Glutamatergic neuron (in vitro differentiated cells): ENCODE measurements around the gene PPP1R8. TPM values are rescaled to one million over a fixed set of nuclear protein-coding genes. Genes with fewer than 3 reads are reported as not detected.
"Not testable (repeated sequence)": the region's sequence is repeated elsewhere in the genome, so short reads cannot be mapped to it uniquely, and the experiment has no call there.

Experiments used
- DNase-seq: peaks from one replicate; pipeline ENCODE4 v3.0.0; 2022
- H3K27ac Mint-ChIP-seq: one replicate; pipeline ENCODE4 v1.8.0; 2020; ENCODE audit warnings: mild to moderate bottlenecking, mixed read lengths, inconsistent platforms; ENCODE audit not compliant: unreplicated experiment
- H3K27me3 Mint-ChIP-seq: one replicate; pipeline ENCODE4 v1.8.0; 2020; ENCODE audit warnings: mild to moderate bottlenecking, moderate library complexity, mixed read lengths, inconsistent platforms; ENCODE audit not compliant: unreplicated experiment
- H3K36me3 Mint-ChIP-seq: one replicate; pipeline ENCODE4 v1.8.0; 2020; ENCODE audit warnings: mild to moderate bottlenecking, mixed read lengths, inconsistent platforms; ENCODE audit not compliant: unreplicated experiment
- H3K4me1 Mint-ChIP-seq: one replicate; pipeline ENCODE4 v1.8.0; 2020; ENCODE audit warnings: mild to moderate bottlenecking, low read depth, mixed read lengths, inconsistent platforms; ENCODE audit not compliant: unreplicated experiment
- H3K4me3 Mint-ChIP-seq: one replicate; pipeline ENCODE4 v1.8.0; 2020; ENCODE audit warnings: mild to moderate bottlenecking, mixed read lengths, inconsistent platforms; ENCODE audit not compliant: unreplicated experiment
- H3K9me3 Mint-ChIP-seq: one replicate; pipeline ENCODE4 v1.8.0; 2020; ENCODE audit warnings: mild to moderate bottlenecking, moderate library complexity, mixed read lengths, inconsistent platforms; ENCODE audit not compliant: unreplicated experiment
- CTCF ChIP-seq: fragments of 200-600 bp; sonication (generic); IDR thresholded peaks from one replicate; pipeline ENCODE4 v1.5.0; 2021; ENCODE audit not compliant: partially characterized antibody, unreplicated experiment
- total RNA-seq: library from RNA; stranded (reverse); fragmentation: NEBNext Ultra II Directional; extraction: Animal tissue kit (Norgen Biotek cat#: 25700); gene quantifications from one replicate; pipeline ENCODE4 v1.2.1, GENCODE V29; 2021; ENCODE audit not compliant: unreplicated experiment

PPP1R8 gene
- total RNA-seq, 1 donor from 2014 or later, result 60.2 TPM

- DNase-seq, result no peak
- no peaks in the 10 kb centered on the region for H3K36me3 Mint-ChIP-seq
- H3K27me3 Mint-ChIP-seq, result peaks cover 3% of the 10 kb centered on the region
- H3K4me3 Mint-ChIP-seq, result no peak overlapping the region
- no peaks in the 10 kb centered on the region for H3K9me3 Mint-ChIP-seq
- H3K4me1 Mint-ChIP-seq, result peaks cover 4% of the 10 kb centered on the region
- H3K27ac Mint-ChIP-seq, result no peak overlapping the region
- no peak for TF ChIP-seq CTCF
Measured at GRCh38 chr1:27824411-27824810, 6.2 kb upstream of the PPP1R8 start.

- Mint-ChIP-seq H3K4me3 (peak overlapping the region; percentile 92), H3K4me1 (peaks cover 18% of the 10 kb centered on the region), H3K27ac (peak overlapping the region; percentile 92)
- not testable (repeated sequence) for H3K9me3 Mint-ChIP-seq, DNase-seq, H3K36me3 Mint-ChIP-seq, H3K27me3 Mint-ChIP-seq
Measured at GRCh38 chr1:27829339-27829960, 1.1 kb upstream of the PPP1R8 start.

GRCh38 chr1:27831568-27832410 is 1.2 kb downstream of the PPP1R8 start:
- Mint-ChIP-seq H3K36me3 (no peaks in the 10 kb centered on the region), H3K9me3 (peaks cover 4% of the 10 kb centered on the region), H3K27me3 (peaks cover 3% of the 10 kb centered on the region), H3K27ac (peak overlapping the region; percentile 92), H3K4me3 (peak overlapping the region; percentile 92), H3K4me1 (peaks cover 21% of the 10 kb centered on the region)
- no peak for DNase-seq
- no peak for TF ChIP-seq CTCF

- TF ChIP-seq CTCF, result no peak
- H3K36me3 Mint-ChIP-seq, result no peaks in the 10 kb centered on the region
- peak overlapping the region; percentile 17 for H3K27ac Mint-ChIP-seq
- peaks cover 21% of the 10 kb centered on the region for H3K4me1 Mint-ChIP-seq
- peak overlapping the region; percentile 61 for H3K4me3 Mint-ChIP-seq
- peaks cover 4% of the 10 kb centered on the region for H3K9me3 Mint-ChIP-seq
- H3K27me3 Mint-ChIP-seq, result peaks cover under 1% of the 10 kb centered on the region
- no peak for DNase-seq
Measured at GRCh38 chr1:27832762-27833161, 2.2 kb downstream of the PPP1R8 start.

- H3K27ac Mint-ChIP-seq, result no peak overlapping the region
- H3K9me3 Mint-ChIP-seq, result peaks cover 4% of the 10 kb centered on the region
- TF ChIP-seq CTCF, result no peak
- peaks cover 21% of the 10 kb centered on the region for H3K4me1 Mint-ChIP-seq
- no peaks in the 10 kb centered on the region for H3K27me3 Mint-ChIP-seq
- H3K36me3 Mint-ChIP-seq, result no peaks in the 10 kb centered on the region
- no peak for DNase-seq
- no peak overlapping the region for H3K4me3 Mint-ChIP-seq
Measured at GRCh38 chr1:27833470-27833869, 2.9 kb downstream of the PPP1R8 start.
